HG03575 (cell line): Measurements from ENCODE around the gene AP3D1.

Source experiments
- ATAC-seq: cut with Tn5 transposase; IDR thresholded peaks from one replicate; pipeline ENCODE4 v1.9.1; 2021; ENCODE audit not compliant: unreplicated experiment, insufficient number of reproducible peaks, low FRiP score; ENCODE audit errors: extremely low read depth

Gene AP3D1

DNA sequence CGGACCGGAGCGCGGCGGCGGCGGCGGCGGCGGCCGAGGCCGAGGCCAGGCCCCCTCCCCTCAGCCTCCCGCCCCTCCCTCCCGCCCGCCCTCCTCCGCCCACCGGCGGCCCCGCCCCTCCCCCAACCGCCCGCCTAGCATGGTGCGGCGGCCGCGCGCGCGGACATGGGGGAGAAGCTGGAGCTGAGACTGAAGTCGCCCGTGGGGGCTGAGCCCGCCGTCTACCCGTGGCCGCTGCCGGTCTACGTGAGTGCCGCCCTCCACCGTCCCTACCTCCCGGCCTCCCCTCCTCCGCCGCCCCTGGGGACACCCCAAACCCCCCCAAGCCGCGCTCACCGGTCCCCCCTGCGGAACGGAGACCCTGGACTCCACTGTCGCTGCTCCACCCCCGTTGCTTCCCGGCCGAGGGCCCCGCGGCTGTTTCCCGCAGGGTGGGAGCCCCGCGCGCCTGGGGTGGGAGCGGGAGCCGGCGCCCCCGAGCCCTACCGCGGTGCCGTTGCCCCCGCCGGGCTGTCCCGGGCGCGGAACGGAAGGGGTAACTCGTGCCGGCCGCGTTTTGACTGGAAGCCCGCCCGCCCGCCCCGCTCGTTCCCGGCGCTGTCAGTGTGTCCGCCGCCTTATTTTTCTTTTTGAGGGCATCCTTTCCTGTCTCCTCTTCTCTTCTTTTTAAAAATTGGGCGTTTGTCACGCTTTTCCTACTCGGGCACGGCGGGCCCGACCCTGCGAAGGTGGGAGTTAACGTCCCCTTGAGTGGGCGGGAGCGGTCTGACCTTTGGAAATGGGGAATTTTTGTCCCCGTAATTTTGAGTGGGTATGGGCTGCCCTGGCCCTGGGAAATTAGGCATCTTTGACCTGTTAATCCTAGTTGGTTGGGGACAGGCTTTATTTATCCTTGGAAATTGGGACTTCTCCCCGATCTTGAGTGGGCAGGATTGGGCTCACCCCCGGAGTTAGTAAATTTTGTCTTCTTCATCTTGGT lies 12.9 kb upstream of the AP3D1 start:
- ATAC-seq, result no peak

DNA sequence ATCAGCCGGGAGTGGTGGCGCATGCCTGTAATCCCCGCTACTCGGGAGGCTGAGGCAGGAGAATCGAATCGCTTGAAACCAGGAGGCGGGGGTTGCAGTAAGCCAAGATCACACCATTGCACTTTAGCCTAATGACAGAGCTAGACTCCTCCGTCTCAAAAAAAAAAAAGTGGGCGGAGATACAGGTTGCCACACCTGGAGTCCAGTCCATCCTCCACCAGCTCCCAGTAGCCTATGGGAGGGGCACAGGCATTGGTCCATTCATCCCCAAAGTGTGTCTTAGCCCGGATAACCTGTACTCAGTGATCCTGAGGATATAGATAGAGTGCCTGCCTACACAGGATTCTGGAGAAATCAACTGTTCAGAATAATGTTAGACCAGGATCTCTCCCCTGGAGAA lies 9.0 kb upstream of the AP3D1 start:
- no peak for ATAC-seq

DNA sequence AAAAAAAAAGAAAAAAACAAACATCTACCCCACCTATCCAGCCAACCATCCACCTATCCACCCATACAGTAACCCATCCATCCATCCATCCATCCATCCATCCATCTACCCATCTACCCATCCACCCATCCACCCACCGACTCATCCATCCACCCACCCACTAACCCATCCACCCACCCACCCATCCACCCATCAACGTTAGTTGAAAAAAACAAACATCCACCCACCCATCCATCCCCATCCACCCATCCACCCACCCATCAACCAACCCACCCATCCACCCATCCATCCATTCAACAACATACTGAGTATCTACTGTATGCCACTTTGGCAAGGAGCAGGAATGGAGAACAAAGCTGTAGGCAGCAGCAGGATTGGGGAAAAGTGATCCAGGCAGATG lies 6.1 kb upstream of the AP3D1 start:
- no peak for ATAC-seq

DNA sequence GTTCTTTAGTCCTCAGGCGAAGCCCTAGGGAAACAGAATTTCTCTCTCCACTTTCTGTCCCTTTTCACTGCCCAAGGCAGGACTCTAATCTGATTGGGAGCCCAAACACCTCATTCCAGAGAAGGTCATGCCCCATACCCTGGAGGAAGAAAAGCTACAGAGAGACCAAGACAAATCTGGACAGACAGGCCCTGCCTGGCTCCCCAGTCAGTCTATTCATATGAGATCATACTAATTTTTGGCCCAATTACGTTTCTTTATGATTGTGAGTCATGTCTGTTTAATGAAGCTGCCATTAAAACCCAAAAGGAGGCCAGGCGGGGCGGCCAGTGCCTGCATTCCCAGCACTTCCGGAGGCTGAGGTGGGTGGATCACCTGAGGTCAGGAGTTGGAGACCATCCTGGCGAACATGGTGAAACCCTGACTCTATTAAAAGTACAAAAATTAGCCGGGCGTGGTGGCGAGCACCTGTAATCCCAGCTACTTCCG lies 3.3 kb upstream of the AP3D1 start:
- no peak for ATAC-seq

DNA sequence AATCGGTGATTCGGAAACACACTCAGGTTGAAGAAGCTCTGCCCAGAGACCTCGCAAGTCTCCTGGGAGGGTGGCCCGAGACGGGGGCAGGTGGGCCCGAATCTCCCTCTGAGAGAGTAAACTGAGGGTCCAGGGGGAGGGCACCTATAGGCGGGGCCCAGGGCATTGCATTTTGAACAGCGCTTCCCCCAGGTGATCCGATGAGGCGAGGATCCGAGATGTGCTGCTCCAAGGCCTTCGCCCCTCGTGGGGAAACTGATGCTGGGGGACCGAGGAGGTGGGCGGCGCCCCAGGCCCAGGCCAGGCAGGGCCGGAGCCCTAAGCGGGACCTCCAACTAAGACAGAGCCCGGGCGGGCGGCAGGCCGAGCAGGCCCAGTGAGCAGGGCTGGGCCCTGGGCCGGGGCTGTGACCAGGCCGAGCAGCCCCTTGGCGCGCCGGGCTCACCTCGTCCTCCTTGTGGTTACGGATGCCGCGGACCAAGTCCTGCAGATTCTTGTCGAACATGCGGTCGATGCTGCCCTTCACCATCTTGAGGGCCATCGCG lies 500 bp downstream of the AP3D1 start:
- peak; percentile 8 for ATAC-seq

DNA sequence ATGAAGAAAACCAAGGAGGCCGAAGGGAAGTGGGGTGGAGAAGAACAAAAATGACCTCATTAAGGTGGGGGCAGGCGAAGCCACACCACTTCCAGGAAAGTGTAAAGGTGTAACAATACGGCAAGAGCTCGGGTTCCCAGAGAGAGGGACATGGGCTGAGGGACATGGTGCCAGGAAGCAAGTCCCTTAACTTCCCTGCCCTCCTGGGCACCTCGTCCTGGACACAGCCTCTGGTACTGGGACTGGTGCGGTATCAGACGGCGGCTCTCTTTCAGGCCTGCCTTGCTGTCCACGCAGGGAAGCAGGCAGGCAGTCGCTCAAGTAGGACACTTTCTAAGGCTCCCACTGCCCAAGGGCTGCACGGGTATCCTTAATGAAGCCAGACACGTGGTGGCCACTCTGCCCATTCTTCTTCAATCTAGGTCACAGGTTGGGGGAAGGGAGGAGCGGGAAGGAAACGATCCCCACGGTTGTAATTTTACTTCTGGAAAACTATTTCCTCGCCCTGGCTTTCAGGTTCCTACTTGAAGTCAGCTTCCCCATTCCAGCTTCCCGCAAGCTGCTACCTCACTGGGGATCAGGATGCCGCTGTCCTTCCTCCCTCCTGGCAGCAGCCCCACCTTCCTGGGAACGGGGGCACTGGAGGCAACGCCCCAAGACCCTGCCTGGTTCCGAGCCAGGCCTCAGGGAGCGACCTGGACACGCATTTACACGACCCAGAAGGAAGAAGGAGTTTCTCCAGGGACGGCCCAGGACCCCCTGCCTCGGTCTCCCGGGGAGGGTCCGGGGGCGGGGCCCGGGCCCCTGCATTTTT lies 1.2 kb downstream of the AP3D1 start:
- ATAC-seq, result no peak

DNA sequence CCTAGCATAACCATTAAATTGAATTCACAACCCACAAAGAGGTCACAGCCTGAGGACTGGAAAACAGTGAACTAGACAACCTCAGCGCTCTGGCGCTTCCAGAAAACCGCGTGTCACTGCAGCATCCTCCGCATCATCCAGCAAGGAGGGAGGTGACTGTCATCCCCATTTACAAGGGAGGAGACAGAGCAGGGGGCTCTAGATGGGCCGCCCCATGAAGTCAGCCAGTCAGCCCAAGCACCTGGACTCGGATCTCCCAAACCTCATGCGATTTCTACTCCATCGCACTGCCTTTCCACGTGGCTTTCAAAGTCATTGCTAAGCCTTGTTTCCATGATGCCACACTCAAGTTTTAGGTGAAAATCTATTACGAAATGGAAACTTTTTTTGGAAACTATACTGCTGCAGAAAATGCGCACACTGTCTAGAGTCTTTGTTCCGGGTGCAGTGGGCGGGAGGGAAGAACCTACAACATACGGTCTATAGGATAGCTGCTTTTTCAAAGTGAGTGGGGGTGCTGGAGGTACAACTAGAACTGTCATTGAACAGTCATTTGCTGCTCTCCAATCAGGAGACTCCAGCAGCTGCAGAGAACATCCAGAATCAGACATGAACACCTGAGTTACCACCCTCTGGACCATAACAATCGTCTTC lies 2.8 kb downstream of the AP3D1 start:
- ATAC-seq, result no peak

DNA sequence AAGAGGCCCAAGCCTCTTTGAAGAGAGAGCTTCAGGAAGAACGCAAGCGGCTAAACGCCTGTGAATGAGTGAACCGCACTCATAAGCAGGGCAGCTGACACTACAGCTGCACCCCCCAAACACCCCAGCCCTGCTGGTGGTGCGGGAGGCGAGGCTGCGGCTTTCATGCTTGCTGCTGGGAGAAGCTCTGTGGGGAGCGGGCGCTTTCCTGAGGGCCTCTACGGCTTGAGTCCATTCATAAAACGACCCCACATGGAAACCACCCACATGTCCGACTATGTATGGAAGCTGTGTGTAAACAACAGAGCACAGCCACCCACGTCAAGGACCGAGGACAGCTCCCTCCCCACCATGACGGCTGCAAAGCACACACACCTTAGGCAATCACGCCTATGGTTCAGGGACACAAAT lies 5.5 kb downstream of the AP3D1 start:
- ATAC-seq, result no peak

DNA sequence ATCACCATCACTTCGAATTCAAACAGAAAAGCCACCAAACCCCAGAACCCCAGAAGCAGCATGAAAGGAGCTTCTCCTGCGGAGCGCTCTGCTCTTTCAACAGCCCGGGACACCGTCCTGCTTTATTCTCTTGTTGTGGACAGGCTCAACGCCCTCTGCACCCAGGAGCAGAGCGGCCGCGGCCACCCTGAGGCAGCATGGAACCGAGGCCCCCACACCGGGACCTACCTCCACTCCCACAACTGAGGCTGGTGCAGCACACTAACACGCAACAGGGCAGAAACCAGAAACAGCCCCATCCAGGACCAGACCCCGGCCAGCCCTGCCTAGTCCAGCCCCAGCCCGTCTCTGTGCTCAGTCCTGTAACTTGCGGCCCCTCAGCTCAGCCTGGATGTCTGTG lies 7.2 kb downstream of the AP3D1 start:
- no peak for ATAC-seq

DNA sequence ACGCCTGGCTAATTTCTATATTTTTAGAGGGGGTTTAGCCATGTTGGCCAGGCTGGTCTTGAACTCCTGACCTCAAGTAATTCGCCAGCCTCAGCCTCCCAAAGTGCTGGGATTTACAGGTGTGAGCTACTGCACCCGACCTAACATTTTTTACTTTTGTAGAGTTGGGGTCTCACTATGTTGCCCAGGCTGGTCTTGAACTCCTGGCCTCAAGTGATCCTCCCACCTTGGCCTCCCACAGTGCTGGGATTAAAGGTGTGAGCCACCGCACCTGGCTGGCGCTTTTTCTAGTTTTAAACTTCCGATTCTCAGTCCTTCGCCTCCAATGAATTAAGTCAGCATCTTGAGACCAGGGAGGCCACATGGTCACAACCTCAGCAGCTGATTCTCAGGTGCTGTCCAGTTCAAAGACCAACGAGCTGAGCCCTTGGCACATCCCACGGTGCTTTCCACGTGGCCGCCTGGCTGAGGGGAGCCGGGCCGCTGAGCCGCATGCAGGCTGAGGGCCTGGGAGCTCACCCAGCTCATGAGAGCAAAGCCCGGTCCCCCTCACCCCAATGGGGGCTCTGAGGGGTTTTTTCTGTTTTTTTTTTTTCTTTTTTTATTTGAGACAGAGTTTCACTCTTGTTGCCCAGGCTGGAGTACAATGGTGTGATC lies 9.1 kb downstream of the AP3D1 start:
- no peak for ATAC-seq

DNA sequence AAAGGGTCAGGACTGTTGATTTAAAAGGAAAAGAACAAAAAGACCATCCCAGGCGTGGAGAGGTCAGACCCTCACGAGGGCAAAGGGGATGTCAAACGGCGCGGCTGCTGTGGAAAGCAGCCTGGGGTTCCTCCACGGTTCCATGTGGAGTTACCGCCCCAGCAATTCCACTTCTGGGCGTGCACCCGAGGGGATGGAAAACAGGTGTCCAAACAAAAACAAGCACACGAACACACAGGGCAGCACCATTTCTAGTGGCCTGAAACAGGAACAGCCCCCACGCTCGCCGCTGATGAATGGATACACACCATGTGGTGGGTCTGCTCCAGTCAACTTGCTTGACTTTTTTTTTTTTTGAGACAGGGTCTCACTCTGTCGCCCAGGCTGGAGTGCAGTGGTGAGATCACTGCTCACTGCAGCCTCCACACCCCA lies 11.2 kb downstream of the AP3D1 start:
- no peak for ATAC-seq

DNA sequence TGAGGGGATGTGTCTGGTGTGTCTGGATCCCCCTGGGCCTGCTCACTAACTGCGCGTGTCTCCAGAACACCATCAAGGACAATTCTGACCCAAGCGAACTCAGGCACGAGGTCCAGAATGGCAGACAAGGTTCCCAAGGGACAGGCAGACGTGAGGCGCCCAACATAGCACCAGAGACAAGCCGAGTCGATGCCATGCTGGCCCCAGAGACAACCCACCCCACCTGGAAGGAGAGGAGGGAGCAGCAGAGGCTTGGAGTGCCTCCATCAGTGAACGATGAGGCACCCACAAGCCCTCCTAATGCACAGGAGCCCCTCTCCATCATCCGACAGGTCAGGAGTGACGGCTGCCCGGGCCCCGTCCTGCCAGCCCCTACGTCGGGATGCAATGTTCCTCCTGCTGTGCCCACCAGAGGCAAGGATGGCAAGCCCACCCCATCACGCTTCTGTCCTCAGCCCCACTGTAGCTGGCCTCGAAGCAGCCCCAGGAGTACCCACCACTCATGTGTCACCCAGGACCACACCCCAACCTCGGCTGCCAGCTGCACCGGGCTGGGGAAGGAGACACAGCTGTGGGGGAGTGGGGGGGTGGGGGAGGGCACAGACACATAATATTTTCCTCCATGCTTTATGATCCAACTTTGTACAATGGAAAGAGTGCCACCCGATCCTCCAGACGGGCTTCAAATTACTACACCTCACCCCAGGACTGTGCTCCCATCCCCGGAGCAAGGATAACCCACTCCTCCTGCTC lies 11.8 kb downstream of the AP3D1 start:
- no peak for ATAC-seq

DNA sequence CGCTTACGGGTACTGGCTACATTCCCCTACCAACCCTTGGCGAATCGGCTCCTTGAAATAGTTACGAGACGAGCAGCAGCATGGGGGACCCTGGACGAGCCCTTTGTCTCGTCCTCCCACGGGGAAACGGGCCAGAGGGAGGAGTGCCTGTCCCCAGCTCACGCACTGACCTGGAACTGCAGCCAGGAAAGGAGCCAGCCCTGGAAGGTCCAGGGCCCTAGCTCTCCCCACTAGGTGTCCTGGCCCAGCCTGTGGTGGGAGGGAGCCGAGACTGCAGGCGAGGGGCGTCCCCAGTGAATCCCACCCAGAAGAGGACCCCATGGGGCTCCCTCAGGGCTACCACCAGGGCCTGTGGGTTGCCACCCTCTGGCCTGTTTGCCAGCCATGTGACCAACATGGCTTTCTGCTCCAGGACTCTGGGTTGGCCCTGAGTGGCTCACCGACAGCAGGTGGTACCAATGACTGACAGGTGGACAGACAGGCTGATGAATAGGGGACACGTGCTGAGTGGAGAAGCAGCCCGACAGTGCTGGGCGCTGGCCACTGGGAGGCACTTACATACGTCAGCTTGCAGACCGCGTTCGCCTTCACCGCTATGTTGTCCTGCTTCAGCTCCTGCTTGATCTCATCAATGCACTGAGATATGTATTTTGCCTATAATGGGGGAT lies 13.2 kb downstream of the AP3D1 start:
- ATAC-seq, result no peak

DNA sequence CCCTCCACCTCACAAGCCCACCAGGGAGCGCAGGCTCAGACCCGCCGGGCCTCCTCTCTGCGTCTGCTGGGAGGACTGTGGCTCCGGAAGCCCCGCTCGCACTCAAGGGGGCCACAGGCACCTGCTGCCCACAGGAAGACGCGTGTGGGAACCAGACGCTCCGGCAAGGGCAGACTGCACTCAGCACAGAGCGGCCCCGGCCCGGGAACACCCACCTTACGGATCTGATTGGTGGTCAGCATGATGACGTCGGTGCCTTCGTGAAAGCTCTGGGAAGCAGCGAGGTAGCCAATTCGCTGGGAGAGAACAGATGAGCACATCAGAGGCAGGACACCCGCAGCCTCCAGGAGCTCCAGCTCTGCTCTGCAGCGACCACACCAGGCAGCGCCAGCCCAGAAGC lies 14.6 kb downstream of the AP3D1 start:
- ATAC-seq, result no peak

DNA sequence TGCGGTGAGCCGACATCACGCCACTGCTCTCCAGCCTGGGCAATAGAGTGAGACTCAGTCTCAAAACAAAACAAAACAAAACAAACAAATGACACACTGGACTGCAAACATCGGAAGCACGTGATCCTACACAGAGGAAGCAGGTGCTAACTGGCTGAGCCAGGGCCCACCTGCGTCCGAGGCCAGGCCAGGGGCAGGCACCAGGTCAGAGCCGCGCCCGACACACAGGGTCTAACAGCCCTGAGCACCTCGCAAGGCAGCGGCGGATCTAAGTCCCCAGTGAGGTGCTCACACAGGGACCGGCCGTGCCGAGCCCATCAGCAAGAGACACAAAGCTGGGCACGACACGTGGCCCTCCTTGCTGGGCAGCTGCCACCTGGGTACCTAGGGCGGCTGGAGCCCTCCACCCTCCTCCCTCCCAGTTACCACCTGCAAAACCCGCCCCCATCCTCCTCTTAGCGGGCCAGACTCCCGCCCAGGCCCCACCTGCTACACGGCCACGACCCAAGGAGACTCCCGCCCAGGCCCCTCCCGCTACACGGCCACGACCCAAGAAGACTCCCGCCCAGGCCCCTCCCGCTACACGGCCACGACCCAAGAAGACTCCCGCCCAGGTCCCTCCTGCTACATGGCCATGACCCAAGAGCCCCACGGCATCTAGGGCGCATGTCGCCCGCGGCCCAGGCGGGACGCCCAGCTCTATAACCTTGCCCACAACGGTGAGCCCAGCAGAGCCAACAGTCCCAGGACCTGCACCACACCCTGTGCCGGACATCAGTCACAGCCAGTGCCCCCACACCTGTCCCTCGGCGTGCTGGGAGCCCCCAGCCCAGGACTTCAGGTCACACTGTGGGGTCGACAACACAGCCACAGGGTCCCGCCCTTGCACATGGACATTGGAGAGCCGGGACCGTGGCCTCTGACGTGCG lies 15.6 kb downstream of the AP3D1 start:
- ATAC-seq, result no peak

DNA sequence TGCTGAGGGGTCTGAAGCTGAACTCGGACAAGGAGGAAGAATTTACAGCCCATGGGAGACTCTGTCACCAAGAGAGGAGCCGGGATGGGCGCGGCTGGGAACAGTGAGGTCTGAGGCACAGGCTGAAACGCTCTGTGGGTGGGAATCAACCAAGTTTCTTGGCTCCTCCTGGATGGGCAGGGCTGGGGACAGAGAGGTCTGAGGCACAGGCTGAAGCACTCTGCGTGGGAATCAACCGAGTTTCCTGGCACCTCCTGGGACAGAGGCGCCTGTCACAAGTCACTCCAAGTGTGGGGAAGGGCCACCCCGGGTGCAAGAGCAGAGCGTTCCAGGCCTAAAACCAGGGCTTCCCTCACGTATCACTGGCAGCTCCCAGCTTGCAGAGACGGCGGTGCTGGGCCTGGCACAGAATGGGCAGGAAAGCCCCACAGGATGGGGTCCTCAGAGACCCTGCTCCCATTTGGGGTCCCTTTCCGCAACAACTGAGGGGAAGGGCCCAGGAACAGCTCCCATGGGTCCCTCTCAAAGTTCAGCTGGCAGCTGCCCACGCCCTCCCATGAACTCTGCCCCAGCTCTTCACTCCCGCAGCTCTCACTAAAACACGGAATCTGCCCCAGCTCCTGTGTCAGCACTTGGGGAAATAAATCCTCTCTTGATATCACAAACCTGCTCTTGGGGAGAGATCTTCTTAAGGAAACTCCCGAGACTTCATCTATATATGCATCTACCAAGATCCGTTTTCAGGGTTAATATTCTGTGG lies 18.5 kb downstream of the AP3D1 start:
- ATAC-seq, result no peak
